Mucosa of descending colon (tissue), 3 donors: ENCODE data around the gene SERPINE2. TPM values are rescaled to one million over a fixed set of nuclear protein-coding genes. Genes with fewer than 3 reads are reported as not detected.

Source experiments
- ATAC-seq: fragments of 200-7000 bp; cut with Tn5 transposase; one replicate; pipeline ENCODE4 v1.9.1; 2020; ENCODE audit warnings: mild to moderate bottlenecking, moderate library complexity
- DNase-seq, 3 donors: peaks; one replicate each; pipeline ENCODE4 v3.0.0-alpha.2; 2020
- H3K36me3 ChIP-seq: fragments of 200-600 bp; one replicate; pipeline ENCODE4 v1.8.0; 2021; ENCODE audit warnings: low read depth, mild to moderate bottlenecking
- H3K4me1 ChIP-seq: fragments of 200-600 bp; one replicate; pipeline ENCODE4 v1.8.0; 2021; ENCODE audit warnings: low read depth, mild to moderate bottlenecking
- H3K4me3 ChIP-seq: fragments of 200-600 bp; one replicate; pipeline ENCODE4 v1.8.0; 2021; ENCODE audit warnings: mild to moderate bottlenecking
- H3K9me3 ChIP-seq: fragments of 200-600 bp; one replicate; pipeline ENCODE4 v1.8.0; 2021; ENCODE audit warnings: mild to moderate bottlenecking
- CTCF ChIP-seq: fragments of 200-600 bp; IDR thresholded peaks from one replicate; pipeline ENCODE4 v1.8.0; 2022; ENCODE audit warnings: antibody characterized with exemption, mild to moderate bottlenecking
- intact Hi-C, 2 donors: fragments of 100-400 bp; cut with DNase I in 1 of 2; cut with micrococcal nuclease in 1 of 2; formaldehyde crosslinking; loops; one replicate each; pipeline versions ENCODE4 v1.11.0 to v1.11.1; 2022; cut with DNase I, micrococcal nuclease
- total RNA-seq, 3 donors: library from RNA; stranded (reverse); fragmentation: NEBNext Ultra II Directional in 2 of 3; extraction: Animal tissue kit (Norgen Biotek cat#: 25700) in 2 of 3; gene quantifications; one replicate each; pipeline versions ENCODE4 v1.2.1 to v1.2.4, GENCODE V29; 2021 to 2023
- donor health status: DM: no; HTN: no; CAD: no; lungs with moderate emphysema.
- donor health status: DM: no; HTN: no; CAD: no.
- donor health status: DM: no; HTN: yes; CAD: no.

Gene SERPINE2
- total RNA-seq, 3 donors from 2014 or later: 10.6 to 15.9 (median 12.4) TPM

GRCh38 chr2:223976635-223977226 lies 62.4 kb downstream of the SERPINE2 start:
- Histone ChIP-seq H3K4me1 (no peaks in the 10 kb centered on the region), H3K4me3 (no peak overlapping the region), H3K9me3 (no peaks in the 10 kb centered on the region), H3K36me3 (no peaks in the 10 kb centered on the region)
- DNase-seq (no peak), ATAC-seq (no peak)
- no peak for TF ChIP-seq CTCF
- intact Hi-C loops: no loop called here

- no peak for TF ChIP-seq CTCF
- ATAC-seq (no peak), DNase-seq (no peak)
- no peaks in the 10 kb centered on the region for H3K4me1 ChIP-seq
- no peaks in the 10 kb centered on the region for H3K9me3 ChIP-seq
- H3K36me3 ChIP-seq: no peaks in the 10 kb centered on the region
- H3K4me3 ChIP-seq: no peak overlapping the region
- intact Hi-C loops: no loop called here
Observed at GRCh38 chr2:223973606-223974005, 65.5 kb downstream of the SERPINE2 start.

GRCh38 chr2:223972656-223973102 lies 66.4 kb downstream of the SERPINE2 start:
- intact Hi-C loops: no loop called here
- no peak for TF ChIP-seq CTCF
- Histone ChIP-seq H3K36me3 (no peaks in the 10 kb centered on the region), H3K4me1 (no peaks in the 10 kb centered on the region), H3K9me3 (no peaks in the 10 kb centered on the region), H3K4me3 (no peak overlapping the region)
- DNase-seq: no peak
- no peak for ATAC-seq

- no peaks in the 10 kb centered on the region for H3K9me3 ChIP-seq
- no peaks in the 10 kb centered on the region for H3K4me1 ChIP-seq
- intact Hi-C loops: no loop called here
- H3K4me3 ChIP-seq: no peak overlapping the region
- no peak for ATAC-seq
- DNase-seq: no peak
- no peak for TF ChIP-seq CTCF
- no peaks in the 10 kb centered on the region for H3K36me3 ChIP-seq
Observed at GRCh38 chr2:223971731-223972130, 67.4 kb downstream of the SERPINE2 start.

GRCh38 chr2:223970343-223971128 lies 68.5 kb downstream of the SERPINE2 start:
- peak; percentile 88 for TF ChIP-seq CTCF
- Histone ChIP-seq H3K4me1 (no peaks in the 10 kb centered on the region), H3K4me3 (no peak overlapping the region), H3K9me3 (no peaks in the 10 kb centered on the region), H3K36me3 (no peaks in the 10 kb centered on the region)
- peak; percentile 73 for ATAC-seq
- peak in 1 of 3 donors; percentile 84 for DNase-seq
- intact Hi-C loops: no loop called here
